Glutamatergic neuron (in vitro differentiated cells): ENCODE measurements around the gene ZCCHC7. TPM values are rescaled to one million over a fixed set of nuclear protein-coding genes. Genes with fewer than 3 reads are reported as not detected.
A peak's percentile ranks its signal among the peaks of the same experiment; 100 is the strongest.

Experiments
- DNase-seq: peaks from one replicate; pipeline ENCODE4 v3.0.0; 2022
- H3K27ac Mint-ChIP-seq: one replicate; pipeline ENCODE4 v1.8.0; 2020; ENCODE audit warnings: mild to moderate bottlenecking, mixed read lengths, inconsistent platforms; ENCODE audit not compliant: unreplicated experiment
- H3K27me3 Mint-ChIP-seq: one replicate; pipeline ENCODE4 v1.8.0; 2020; ENCODE audit warnings: mild to moderate bottlenecking, moderate library complexity, mixed read lengths, inconsistent platforms; ENCODE audit not compliant: unreplicated experiment
- H3K36me3 Mint-ChIP-seq: one replicate; pipeline ENCODE4 v1.8.0; 2020; ENCODE audit warnings: mild to moderate bottlenecking, mixed read lengths, inconsistent platforms; ENCODE audit not compliant: unreplicated experiment
- H3K4me1 Mint-ChIP-seq: one replicate; pipeline ENCODE4 v1.8.0; 2020; ENCODE audit warnings: mild to moderate bottlenecking, low read depth, mixed read lengths, inconsistent platforms; ENCODE audit not compliant: unreplicated experiment
- H3K4me3 Mint-ChIP-seq: one replicate; pipeline ENCODE4 v1.8.0; 2020; ENCODE audit warnings: mild to moderate bottlenecking, mixed read lengths, inconsistent platforms; ENCODE audit not compliant: unreplicated experiment
- H3K9me3 Mint-ChIP-seq: one replicate; pipeline ENCODE4 v1.8.0; 2020; ENCODE audit warnings: mild to moderate bottlenecking, moderate library complexity, mixed read lengths, inconsistent platforms; ENCODE audit not compliant: unreplicated experiment
- total RNA-seq: library from RNA; stranded (reverse); fragmentation: NEBNext Ultra II Directional; extraction: Animal tissue kit (Norgen Biotek cat#: 25700); gene quantifications from one replicate; pipeline ENCODE4 v1.2.1, GENCODE V29; 2021; ENCODE audit not compliant: unreplicated experiment
- TF ChIP-seq, protein P1 (sequence below): fragments of 200-600 bp; sonication (generic); IDR thresholded peaks from one replicate; pipeline ENCODE4 v1.5.0; 2021; ENCODE audit not compliant: partially characterized antibody, unreplicated experiment

The ZCCHC7 gene
- total RNA-seq, 1 donor from 2014 or later, result 31.1 TPM

- Mint-ChIP-seq H3K4me3 (no peak overlapping the region), H3K27me3 (no peaks in the 10 kb centered on the region), H3K27ac (peak overlapping the region; percentile 48), H3K4me1 (peaks cover 15% of the 10 kb centered on the region), H3K9me3 (no peaks in the 10 kb centered on the region), H3K36me3 (no peaks in the 10 kb centered on the region)
- TF ChIP-seq, protein P1, sequence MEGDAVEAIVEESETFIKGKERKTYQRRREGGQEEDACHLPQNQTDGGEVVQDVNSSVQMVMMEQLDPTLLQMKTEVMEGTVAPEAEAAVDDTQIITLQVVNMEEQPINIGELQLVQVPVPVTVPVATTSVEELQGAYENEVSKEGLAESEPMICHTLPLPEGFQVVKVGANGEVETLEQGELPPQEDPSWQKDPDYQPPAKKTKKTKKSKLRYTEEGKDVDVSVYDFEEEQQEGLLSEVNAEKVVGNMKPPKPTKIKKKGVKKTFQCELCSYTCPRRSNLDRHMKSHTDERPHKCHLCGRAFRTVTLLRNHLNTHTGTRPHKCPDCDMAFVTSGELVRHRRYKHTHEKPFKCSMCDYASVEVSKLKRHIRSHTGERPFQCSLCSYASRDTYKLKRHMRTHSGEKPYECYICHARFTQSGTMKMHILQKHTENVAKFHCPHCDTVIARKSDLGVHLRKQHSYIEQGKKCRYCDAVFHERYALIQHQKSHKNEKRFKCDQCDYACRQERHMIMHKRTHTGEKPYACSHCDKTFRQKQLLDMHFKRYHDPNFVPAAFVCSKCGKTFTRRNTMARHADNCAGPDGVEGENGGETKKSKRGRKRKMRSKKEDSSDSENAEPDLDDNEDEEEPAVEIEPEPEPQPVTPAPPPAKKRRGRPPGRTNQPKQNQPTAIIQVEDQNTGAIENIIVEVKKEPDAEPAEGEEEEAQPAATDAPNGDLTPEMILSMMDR, result no peak
- DNase-seq, result no peak
These were observed 123.4 kb downstream of the ZCCHC7 start for GRCh38 chr9:37243588-37244345.

- DNase-seq, result no peak
- H3K9me3 Mint-ChIP-seq, result peaks cover 2% of the 10 kb centered on the region
- H3K27me3 Mint-ChIP-seq, result peaks cover 4% of the 10 kb centered on the region
- H3K36me3 Mint-ChIP-seq, result no peaks in the 10 kb centered on the region
- peaks cover 27% of the 10 kb centered on the region for H3K4me1 Mint-ChIP-seq
- H3K4me3 Mint-ChIP-seq, result no peak overlapping the region
- no peak overlapping the region for H3K27ac Mint-ChIP-seq
- TF ChIP-seq, protein P1, result no peak
These were observed 126.5 kb downstream of the ZCCHC7 start for GRCh38 chr9:37246826-37247225.

DNA sequence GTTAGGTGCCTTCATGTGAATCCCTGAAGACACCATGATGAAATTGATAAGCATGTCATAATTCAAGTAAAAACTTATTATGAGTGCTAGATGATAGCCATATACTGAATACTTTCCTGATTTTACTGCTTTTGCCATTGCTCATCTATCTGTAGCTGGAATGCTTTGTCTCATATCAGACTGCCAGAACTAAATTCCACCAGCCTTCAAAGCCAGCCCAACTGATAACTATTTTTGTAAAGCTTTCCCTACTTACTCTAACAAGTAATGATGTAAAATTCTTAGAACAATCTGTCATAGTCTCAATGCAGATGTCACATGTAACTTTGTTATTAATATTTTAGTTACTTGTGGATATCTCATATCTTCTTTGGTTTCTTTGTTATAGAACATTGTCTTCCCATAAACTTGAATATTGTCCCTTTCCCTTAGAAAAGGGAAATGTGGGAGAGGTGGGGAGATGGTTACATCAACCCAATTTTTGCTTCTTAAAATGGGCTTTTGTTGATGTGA is 128.3 kb downstream of the ZCCHC7 start:
- H3K36me3 Mint-ChIP-seq, result no peaks in the 10 kb centered on the region
- TF ChIP-seq, protein P1, result no peak
- H3K9me3 Mint-ChIP-seq, result peaks cover 2% of the 10 kb centered on the region
- no peak overlapping the region for H3K27ac Mint-ChIP-seq
- H3K4me1 Mint-ChIP-seq, result peaks cover 35% of the 10 kb centered on the region
- no peak for DNase-seq
- H3K4me3 Mint-ChIP-seq, result no peak overlapping the region
- peaks cover 4% of the 10 kb centered on the region for H3K27me3 Mint-ChIP-seq

GRCh38 chr9:37251452-37251851 is 131.1 kb downstream of the ZCCHC7 start:
- Mint-ChIP-seq H3K9me3 (peaks cover 2% of the 10 kb centered on the region), H3K4me1 (peaks cover 37% of the 10 kb centered on the region), H3K36me3 (no peaks in the 10 kb centered on the region), H3K4me3 (peak overlapping the region; percentile 71), H3K27ac (peak overlapping the region; percentile 99), H3K27me3 (peaks cover 4% of the 10 kb centered on the region)
- DNase-seq, result peak; percentile 72
- TF ChIP-seq, protein P1, result no peak

DNA sequence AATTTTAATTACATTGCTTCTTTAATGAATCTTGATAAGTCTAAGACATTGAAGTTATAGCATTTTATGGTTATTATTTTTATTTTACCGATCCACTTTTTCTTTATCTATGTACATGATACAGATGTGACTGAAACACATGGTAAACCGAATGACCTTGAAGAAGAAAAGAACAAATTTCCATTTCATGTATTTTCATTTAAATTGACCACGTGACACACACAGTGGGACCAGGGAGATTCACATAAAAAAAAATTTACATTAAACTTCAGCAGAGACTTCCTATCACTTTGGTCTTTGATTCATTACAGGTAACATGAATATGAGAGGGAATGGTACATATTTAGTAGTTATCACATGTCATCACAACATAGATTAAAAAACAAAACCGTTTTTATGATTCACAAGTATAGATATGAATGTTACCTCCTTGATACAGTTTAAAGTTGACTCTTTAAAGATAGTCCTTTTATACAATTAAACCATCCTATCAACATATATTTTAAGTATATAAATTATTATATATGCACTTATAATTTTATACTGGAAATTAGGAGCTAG is 133.1 kb downstream of the ZCCHC7 start:
- Mint-ChIP-seq H3K9me3 (peaks cover 2% of the 10 kb centered on the region), H3K4me3 (no peak overlapping the region), H3K36me3 (no peaks in the 10 kb centered on the region), H3K27me3 (peaks cover 4% of the 10 kb centered on the region), H3K4me1 (peaks cover 43% of the 10 kb centered on the region), H3K27ac (peak overlapping the region; percentile 30)
- TF ChIP-seq, protein P1, result no peak
- DNase-seq, result no peak
